ENCODE results near the gene CBFA2T3.

- no peak for TF ChIP-seq POLR2A (IDR thresholded peaks at IDR 0.05; ENCODE audit: low read length)
- TF ChIP-seq GATA1 (IDR thresholded peaks at IDR 0.05; ENCODE audit: low read depth, low read length) = no peak
Measured at GRCh38 chr16:88869673-88869980, 107.4 kb downstream of the CBFA2T3 start.

Measured in erythroblast (primary cell).